Islet of Langerhans (tissue), 1 donor: ENCODE results near the gene ZNF688.
A peak's percentile ranks its signal among the peaks of the same experiment; 100 is the strongest.
"Not testable (repeated sequence)": the region's sequence is repeated elsewhere in the genome, so short reads cannot be mapped to it uniquely, and the experiment has no call there.

Experiments used
- FAIRE-seq: peaks from one replicate; lab custom pipeline; 2011; peaks lifted over from hg19 to GRCh38; lab: Jason Lieb, UNC

Gene ZNF688

GRCh38 chr16:30571445-30572322 lies at the start of gene ZNF688:
TSS of gene ZNF688 (minus strand) at chr16:30571714. CDS start at chr16:30571629, 85 bp downstream.
- FAIRE-seq, result peak; percentile 78

GRCh38 chr16:30620169-30620568 lies 48.7 kb upstream of the ZNF688 start:
- FAIRE-seq, result no peak

- FAIRE-seq, result no peak
Observed at GRCh38 chr16:30619638-30620037, 48.1 kb upstream of the ZNF688 start.

GRCh38 chr16:30619202-30619601 lies 47.7 kb upstream of the ZNF688 start:
- no peak for FAIRE-seq

GRCh38 chr16:30615358-30616091 lies 44.0 kb upstream of the ZNF688 start:
- no peak for FAIRE-seq

- peak; percentile 74 for FAIRE-seq
Observed at GRCh38 chr16:30609926-30610839, 38.7 kb upstream of the ZNF688 start, which contains the start of gene ZNF689. TSS of gene ZNF689 (minus strand) at chr16:30610389. CDS start at chr16:30610041, 348 bp downstream.

GRCh38 chr16:30609002-30609925 lies 37.8 kb upstream of the ZNF688 start:
- no peak for FAIRE-seq

- FAIRE-seq, result no peak
Observed at GRCh38 chr16:30606004-30606403, 34.5 kb upstream of the ZNF688 start.

GRCh38 chr16:30605158-30605557 lies 33.6 kb upstream of the ZNF688 start:
- no peak for FAIRE-seq

- no peak for FAIRE-seq
Observed at GRCh38 chr16:30604316-30604947, 32.9 kb upstream of the ZNF688 start.

- no peak for FAIRE-seq
Observed at GRCh38 chr16:30603945-30604315, 32.4 kb upstream of the ZNF688 start.

GRCh38 chr16:30602616-30603277 lies 31.2 kb upstream of the ZNF688 start:
- FAIRE-seq, result no peak

GRCh38 chr16:30601966-30602365 lies 30.5 kb upstream of the ZNF688 start:
- no peak for FAIRE-seq

- no peak for FAIRE-seq
Observed at GRCh38 chr16:30600929-30601328, 29.4 kb upstream of the ZNF688 start.

- no peak for FAIRE-seq
Observed at GRCh38 chr16:30600215-30600614, 28.7 kb upstream of the ZNF688 start.

GRCh38 chr16:30592871-30593270 lies 21.4 kb upstream of the ZNF688 start:
- no peak for FAIRE-seq

- not testable (repeated sequence) for FAIRE-seq
Observed at GRCh38 chr16:30590869-30591268, 19.4 kb upstream of the ZNF688 start.

GRCh38 chr16:30589582-30589981 lies 18.1 kb upstream of the ZNF688 start:
- not testable (repeated sequence) for FAIRE-seq

GRCh38 chr16:30588651-30589050 lies 17.1 kb upstream of the ZNF688 start:
- no peak for FAIRE-seq
